HepG2 (cell line): ENCODE measurements around the gene HIPK4. TPM values are rescaled to one million over a fixed set of nuclear protein-coding genes. Genes with fewer than 3 reads are reported as not detected.

Source experiments
- E2F1 ChIP-seq: sonication (generic); formaldehyde crosslinking; IDR thresholded peaks from 2 replicates; pipeline ENCODE4 v1.5.0; 2020; ENCODE audit warnings: missing genetic modification reagents
- ESRRA ChIP-seq: sonication (generic); formaldehyde crosslinking; IDR thresholded peaks from 2 replicates; pipeline ENCODE4 v1.5.1; 2020; ENCODE audit warnings: mild to moderate bottlenecking, low read depth, missing genetic modification reagents
- KDM3A ChIP-seq: IDR thresholded peaks from 2 replicates; pipeline ENCODE4 v1.6.1; 2018; ENCODE audit warnings: low read depth, missing compliant biosample characterization
- KLF12 ChIP-seq: sonication (generic); formaldehyde crosslinking; IDR thresholded peaks from 2 replicates; pipeline ENCODE4 v1.4.0; 2020; ENCODE audit warnings: missing genetic modification reagents, borderline replicate concordance
- MAX ChIP-seq: IDR thresholded peaks from 2 replicates; pipeline ENCODE4 v1.6.1; 2012; ENCODE audit warnings: inconsistent platforms
- MEIS1 ChIP-seq: sonication (generic); formaldehyde crosslinking; IDR thresholded peaks from 2 replicates; pipeline ENCODE4 v1.9.0; 2021; ENCODE audit warnings: mild to moderate bottlenecking, missing genetic modification reagents, moderate library complexity, borderline replicate concordance
- NKX3-1 ChIP-seq: sonication (generic); formaldehyde crosslinking; IDR thresholded peaks from 2 replicates; pipeline ENCODE4 v1.5.0; 2020; ENCODE audit warnings: missing genetic modification reagents
- PCBP1 ChIP-seq: fragments of 200-400 bp; formaldehyde crosslinking; IDR thresholded peaks from 2 replicates; pipeline ENCODE4 v1.6.1; 2017; ENCODE audit warnings: mild to moderate bottlenecking, low read depth, low read length, borderline replicate concordance
- POLR2A ChIP-seq, 2 experiments: IDR thresholded peaks; 2 replicates each; pipeline ENCODE4 v1.6.1; 2011; ENCODE audit warnings: low read depth in 2 of 2, low read length in 2 of 2, mild to moderate bottlenecking in 1 of 2, moderate library complexity in 1 of 2; ENCODE audit not compliant: insufficient read depth in 1 of 2
- POLR2AphosphoS5 ChIP-seq: IDR thresholded peaks from 2 replicates; pipeline ENCODE4 v1.6.1; 2012; ENCODE audit warnings: low read depth, low read length
- RFX3 ChIP-seq: IDR thresholded peaks from 2 replicates; pipeline ENCODE4 v1.6.1; 2016; ENCODE audit warnings: missing biosample characterization, missing genetic modification reagents
- RXRB ChIP-seq: IDR thresholded peaks from 2 replicates; pipeline ENCODE4 v1.6.1; 2016; ENCODE audit warnings: borderline replicate concordance, missing genetic modification reagents, missing compliant biosample characterization
- SNAPC5 ChIP-seq: sonication (generic); formaldehyde crosslinking; IDR thresholded peaks from 2 replicates; pipeline ENCODE4 v1.8.1; 2023; ENCODE audit warnings: mild to moderate bottlenecking, missing genetic modification reagents, borderline replicate concordance
- SRF ChIP-seq: IDR thresholded peaks from 2 replicates; pipeline ENCODE4 v1.6.1; 2011; ENCODE audit warnings: mild to moderate bottlenecking, low read depth, low read length, moderate library complexity
- UBTF ChIP-seq: sonication (generic); formaldehyde crosslinking; IDR thresholded peaks from 2 replicates; pipeline ENCODE4 v1.4.0; 2020; ENCODE audit warnings: mild to moderate bottlenecking, missing genetic modification reagents
- ZBTB10 ChIP-seq: sonication (generic); formaldehyde crosslinking; IDR thresholded peaks from 2 replicates; pipeline ENCODE4 v1.4.0; 2020; ENCODE audit warnings: missing genetic modification reagents, borderline replicate concordance
- ZBTB42 ChIP-seq: sonication (generic); formaldehyde crosslinking; IDR thresholded peaks from 2 replicates; pipeline ENCODE4 v1.5.0; 2020; ENCODE audit warnings: mild to moderate bottlenecking, missing genetic modification reagents
- ZNF225 ChIP-seq: sonication (generic); formaldehyde crosslinking; IDR thresholded peaks from 2 replicates; pipeline ENCODE4 v1.4.0; 2020; ENCODE audit warnings: mild to moderate bottlenecking, missing genetic modification reagents
- ZNF253 ChIP-seq: sonication (generic); formaldehyde crosslinking; IDR thresholded peaks from 2 replicates; pipeline ENCODE4 v1.8.0; 2022; ENCODE audit warnings: mild to moderate bottlenecking, missing genetic modification reagents, borderline replicate concordance
- ZNF430 ChIP-seq: sonication (generic); formaldehyde crosslinking; IDR thresholded peaks from 2 replicates; pipeline ENCODE4 v1.9.0; 2021; ENCODE audit warnings: mild to moderate bottlenecking, missing genetic modification reagents
- ZNF629 ChIP-seq: sonication (generic); formaldehyde crosslinking; conservative IDR thresholded peaks from 2 replicates; pipeline ENCODE4 v1.5.0; 2020; ENCODE audit warnings: missing genetic modification reagents
- ZNF746 ChIP-seq: sonication (generic); formaldehyde crosslinking; IDR thresholded peaks from 2 replicates; pipeline ENCODE4 v1.8.0; 2022; ENCODE audit warnings: mild to moderate bottlenecking, missing genetic modification reagents
- polyA plus RNA-seq, 8 experiments: library from polyadenylated mRNA; depleted of rRNA in 3 of 8; stranded (reverse) in 7 of 8; unstranded in 1 of 8; fragments of >200 nt; fragmentation: Illumina TruSeq in 4 of 8; extraction: Trizol in 4 of 8; gene quantifications; 2 replicates each; pipeline versions ENCODE4 v1.2.1 to v1.2.3, GENCODE V29; 2011 to 2016; ENCODE audit warnings: low read depth in 4 of 8, missing spikeins in 1 of 8, mixed read lengths in 1 of 8; ENCODE audit not compliant: insufficient read depth in 1 of 8
- total RNA-seq, 5 experiments: library from RNA; depleted of rRNA; stranded (reverse); fragments of >200 nt; fragmentation: Illumina TruSeq; extraction: Trizol; gene quantifications; 2 replicates each; pipeline ENCODE4 v1.2.3, GENCODE V29; 2016; ENCODE audit warnings: low read depth in 1 of 5

Gene HIPK4
- total and polyA plus RNA-seq, 2 of the 13 experiments (the other 11 are each of a cell fraction or from before 2014, with no cell fraction given): 0.03 TPM; not detected in 1

- TF ChIP-seq SNAPC5 (CRISPR knock-in tag) (no peak), NKX3-1 (no peak), RXRB (CRISPR knock-in tag) (peak; percentile 47; the same call in 1 of the 2 replicates), ESRRA (CRISPR knock-in tag) (no peak), SRF (no peak), ZNF225 (no peak), POLR2AphosphoS5 (peak; percentile 50), KDM3A (CRISPR knock-in tag) (0 out of 2 replicates have a peak, but pooled peaks have one; percentile 22), PCBP1 (no peak), ZNF629 (CRISPR knock-in tag) (no peak; the same call in 1 of the 2 replicates), E2F1 (CRISPR knock-in tag) (no peak), KLF12 (CRISPR knock-in tag) (0 out of 2 replicates have a peak, but pooled peaks have one; percentile 4), ZBTB42 (CRISPR knock-in tag) (no peak), ZNF430 (CRISPR knock-in tag) (peak; percentile 37; the same call in 1 of the 2 replicates), MAX (peak; percentile 81), POLR2A (IDR thresholded peaks at IDR 0.05; ENCODE audit: insufficient read depth in 1 of 2, low read depth in 2 of 2, low read length in 2 of 2) (peak; percentile 59 to 81), ZNF253 (CRISPR knock-in tag) (no peak), ZNF746 (CRISPR knock-in tag) (peak; percentile 97), RFX3 (CRISPR knock-in tag) (no peak), MEIS1 (CRISPR knock-in tag) (no peak), ZBTB10 (CRISPR knock-in tag) (no peak), UBTF (CRISPR knock-in tag) (peak; percentile 77)
Measured at GRCh38 chr19:40433391-40434216, 43.6 kb upstream of the HIPK4 start (continued).
